ENCODE data around the gene HEXIM1. TPM values are rescaled to one million over a fixed set of nuclear protein-coding genes. Genes with fewer than 3 reads are reported as not detected.
A peak's percentile ranks its signal among the peaks of the same experiment; 100 is the strongest.
"Not testable (repeated sequence)": the region's sequence is repeated elsewhere in the genome, so short reads cannot be mapped to it uniquely, and the experiment has no call there.

HEXIM1 gene
- total RNA-seq, 2 experiments from 2014 or later, result 24.9 to 25.4 TPM

DNA sequence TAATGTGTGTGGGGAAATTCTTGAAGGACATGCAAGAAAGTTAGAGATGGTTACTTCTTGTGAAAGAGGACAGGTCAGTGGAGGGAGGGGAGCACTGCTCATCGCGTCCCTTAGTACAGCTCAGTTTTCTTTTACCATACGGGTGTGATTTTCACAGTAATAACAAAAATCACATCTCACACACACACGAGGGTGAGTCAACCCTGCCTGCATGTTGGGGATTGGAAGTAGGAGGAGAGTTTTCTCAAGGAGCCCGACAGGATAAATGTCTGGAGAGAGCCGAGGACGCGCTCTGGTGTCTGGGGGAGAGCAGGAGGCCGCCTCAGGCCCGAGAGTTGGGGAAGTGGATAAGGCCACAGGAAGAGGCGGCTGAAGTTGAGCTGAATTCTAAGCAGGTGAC is 32.4 kb upstream of the HEXIM1 start:
- CTCF ChIA-PET, result interaction anchor here (1.8 to 1.9 kb wide), 2 partner anchors 16 to 19 kb away, joined by 7 to 9 read pairs; partner anchors contain the start of gene ACBD4
- no peak overlapping the region for H3K27ac Mint-ChIP-seq
- POLR2A ChIA-PET, result no interaction called here
- no peak overlapping the region for H3K4me3 Mint-ChIP-seq
- intact Hi-C loops (cut with micrococcal nuclease), result no loop called here
- H3K4me1 Mint-ChIP-seq (ENCODE audit: low read depth), result no peaks in the 10 kb centered on the region
- no peak for DNase-seq
- H3K9me3 Mint-ChIP-seq, result no peaks in the 10 kb centered on the region
- no peaks in the 10 kb centered on the region for H3K27me3 Mint-ChIP-seq
- H3K36me3 Mint-ChIP-seq, result no peaks in the 10 kb centered on the region

DNA sequence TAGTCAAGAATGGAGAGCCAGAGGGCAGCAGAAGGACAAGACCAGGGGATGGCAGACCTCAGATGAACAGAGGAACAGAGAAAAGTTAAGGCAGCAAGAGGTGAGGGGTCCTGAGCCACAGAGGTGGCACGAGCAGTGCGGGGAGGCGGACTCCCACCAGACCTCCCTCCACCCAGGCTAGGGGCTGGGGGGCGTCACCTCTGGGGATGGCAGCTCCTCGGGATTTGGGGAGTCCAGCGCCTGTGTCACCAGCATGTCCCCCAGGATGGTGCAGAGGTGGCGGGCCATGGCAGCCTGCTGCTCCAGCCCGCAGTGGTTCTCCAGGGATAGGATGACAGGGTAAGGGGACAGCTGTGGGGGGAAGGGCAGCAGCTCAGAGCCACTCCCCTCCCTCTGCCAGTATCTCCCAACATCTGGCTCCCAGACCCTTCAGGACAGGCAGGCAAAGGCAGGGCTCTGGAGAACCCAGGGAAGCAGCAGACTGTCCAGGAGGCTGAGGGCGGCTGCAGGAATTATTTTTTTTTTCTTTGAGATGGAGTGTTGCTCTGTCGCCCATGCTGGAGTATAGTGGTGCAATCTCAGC is 31.8 kb upstream of the HEXIM1 start:
- intact Hi-C loops (cut with micrococcal nuclease), result no loop called here
- Mint-ChIP-seq H3K27me3 (no peaks in the 10 kb centered on the region), H3K4me1 (ENCODE audit: low read depth) (no peaks in the 10 kb centered on the region), H3K9me3 (no peaks in the 10 kb centered on the region), H3K4me3 (no peak overlapping the region), H3K27ac (no peak overlapping the region), H3K36me3 (no peaks in the 10 kb centered on the region)
- DNase-seq, result no peak
- CTCF ChIA-PET, result interaction anchor here (1.0 to 1.9 kb wide), 3 partner anchors 17 to 19 kb away, joined by 3 to 9 read pairs (median 7); partner anchors contain the start of gene ACBD4
- POLR2A ChIA-PET, result no interaction called here

DNA sequence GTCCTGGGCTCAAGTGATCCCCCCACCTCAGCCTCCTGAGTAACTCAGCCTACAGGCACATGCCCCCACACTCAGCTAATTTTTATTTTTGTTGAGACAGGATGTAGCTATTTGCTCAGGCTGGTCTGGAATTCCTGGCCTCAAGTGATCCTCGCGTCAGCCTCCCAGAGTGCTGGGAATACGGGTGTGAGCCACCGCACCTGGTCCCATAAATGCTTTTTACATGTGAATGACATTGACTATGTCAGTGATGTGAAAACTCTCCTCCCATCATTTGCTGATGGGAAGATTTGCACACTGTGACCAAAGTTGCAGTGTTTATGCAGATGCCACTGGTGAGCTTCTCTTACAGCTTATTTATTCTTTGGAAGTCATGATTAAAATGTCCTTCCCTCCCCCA is 30.9 kb upstream of the HEXIM1 start:
- ChIA-PET POLR2A (no interaction called here), CTCF (interaction anchor here (1.0 to 1.8 kb wide), 3 partner anchors 14 to 252 kb away, joined by 3 to 4 read pairs (median 3); no protein-coding TSS in a partner anchor)
- Mint-ChIP-seq H3K36me3 (no peaks in the 10 kb centered on the region), H3K9me3 (no peaks in the 10 kb centered on the region), H3K4me1 (ENCODE audit: low read depth) (no peaks in the 10 kb centered on the region), H3K27me3 (peaks cover 1% of the 10 kb centered on the region), H3K27ac (no peak overlapping the region), H3K4me3 (no peak overlapping the region)
- DNase-seq, result no peak
- intact Hi-C loops (cut with micrococcal nuclease), result no loop called here

DNA sequence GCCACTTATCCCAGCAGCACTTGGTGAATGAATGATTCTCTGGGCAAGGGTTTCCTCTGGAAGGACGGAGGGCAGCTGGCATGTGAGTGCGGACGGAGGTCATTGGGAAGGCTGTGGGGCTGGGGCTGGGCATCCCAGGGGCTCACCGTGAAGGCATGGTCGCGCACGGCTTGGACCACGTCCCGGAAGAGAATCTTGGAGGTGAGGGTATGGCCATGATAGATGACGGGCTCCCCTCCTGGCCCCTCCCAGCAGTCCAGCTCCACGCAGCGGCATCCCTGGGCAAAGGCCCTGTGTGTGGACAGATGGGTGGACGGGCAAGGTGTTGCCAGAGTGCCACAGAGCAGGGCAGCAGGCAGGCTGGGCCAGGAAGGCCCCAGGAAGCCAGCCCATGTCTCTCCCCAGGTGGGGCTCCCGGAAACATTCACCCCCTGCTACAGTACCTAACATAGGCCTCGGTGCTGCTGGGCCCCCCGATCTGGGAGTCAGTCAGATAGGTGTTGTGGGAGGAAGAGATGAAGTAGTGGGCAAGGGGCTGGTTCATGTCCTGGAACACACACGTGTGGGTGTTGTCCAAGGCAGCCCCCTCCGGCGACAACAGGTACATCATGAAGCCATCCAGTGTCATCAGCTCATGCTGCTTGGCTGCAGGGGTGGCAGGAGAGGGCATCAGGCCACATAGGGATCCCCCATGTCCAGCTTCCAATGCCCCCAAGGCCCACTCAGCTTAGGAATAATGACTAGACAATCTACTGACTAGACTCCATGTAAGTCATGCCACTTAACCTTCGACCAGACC is 30.2 kb upstream of the HEXIM1 start:
- peaks cover 1% of the 10 kb centered on the region for H3K27me3 Mint-ChIP-seq
- H3K9me3 Mint-ChIP-seq, result no peaks in the 10 kb centered on the region
- no peak overlapping the region for H3K27ac Mint-ChIP-seq
- intact Hi-C loops (cut with micrococcal nuclease), result no loop called here
- no peaks in the 10 kb centered on the region for H3K4me1 Mint-ChIP-seq (ENCODE audit: low read depth)
- CTCF ChIA-PET, result interaction anchor here (0.9 to 4.0 kb wide), 6 partner anchors 13 to 253 kb away, joined by 3 to 14 read pairs (median 4); partner anchors contain the start of gene ACBD4
- no peak overlapping the region for H3K4me3 Mint-ChIP-seq
- DNase-seq, result no peak
- H3K36me3 Mint-ChIP-seq, result no peaks in the 10 kb centered on the region
- POLR2A ChIA-PET, result no interaction called here

DNA sequence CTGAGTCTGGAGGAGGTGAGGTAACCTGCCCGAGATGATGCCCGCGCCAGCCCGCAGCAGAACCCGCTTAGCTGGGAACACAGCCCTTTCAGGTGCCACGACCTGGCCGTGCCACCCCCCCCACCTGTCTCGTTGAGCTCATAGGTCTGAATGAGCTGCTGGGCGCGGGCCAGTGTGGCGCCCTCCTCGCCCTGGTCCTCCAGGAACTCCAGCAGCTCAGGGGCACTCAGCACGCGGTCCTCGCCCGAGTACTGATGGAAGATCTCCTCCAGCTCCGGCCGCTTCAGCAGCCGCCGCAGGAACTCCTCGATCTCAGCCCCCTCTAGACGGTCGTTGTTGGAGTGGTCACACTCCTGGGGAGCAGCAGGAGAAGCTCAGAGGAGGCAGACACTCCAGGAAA is 29.6 kb upstream of the HEXIM1 start:
- H3K4me3 Mint-ChIP-seq, result no peak overlapping the region
- H3K4me1 Mint-ChIP-seq (ENCODE audit: low read depth), result no peaks in the 10 kb centered on the region
- no peak for DNase-seq
- peaks cover 1% of the 10 kb centered on the region for H3K27me3 Mint-ChIP-seq
- H3K9me3 Mint-ChIP-seq, result no peaks in the 10 kb centered on the region
- H3K36me3 Mint-ChIP-seq, result no peaks in the 10 kb centered on the region
- intact Hi-C loops (cut with micrococcal nuclease), result no loop called here
- no peak overlapping the region for H3K27ac Mint-ChIP-seq
- ChIA-PET POLR2A (no interaction called here), CTCF (interaction anchor here (0.9 to 4.0 kb wide), 5 partner anchors 13 to 254 kb away, joined by 3 to 14 read pairs (median 4); partner anchors contain the start of gene ACBD4)

DNA sequence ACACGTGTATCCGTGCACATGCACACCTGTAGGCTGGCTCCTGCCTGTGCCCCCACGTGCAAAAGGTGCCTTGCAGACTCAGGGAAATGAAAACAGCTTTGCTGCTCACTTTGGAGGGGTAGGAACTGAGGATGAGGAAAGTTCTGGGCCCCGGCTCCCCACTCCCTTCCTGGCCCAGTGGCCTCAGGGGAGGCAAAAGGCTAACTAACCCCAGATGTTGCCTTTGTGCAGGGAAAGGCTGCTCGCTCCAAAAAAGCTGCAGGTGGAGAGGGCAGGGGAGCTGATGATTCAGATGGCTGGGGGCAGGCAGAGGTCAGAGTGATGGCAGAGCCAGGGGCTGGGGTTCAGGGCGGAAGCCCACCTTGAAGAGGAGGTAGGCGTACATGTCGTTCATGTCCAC is 28.3 kb upstream of the HEXIM1 start:
- ChIA-PET CTCF (interaction anchor here (4.0 kb wide), 1 partner anchor 15 kb away, joined by 14 read pairs; the partner anchor contains the start of gene ACBD4), POLR2A (no interaction called here)
- Mint-ChIP-seq H3K36me3 (no peaks in the 10 kb centered on the region), H3K27ac (no peak overlapping the region), H3K9me3 (no peaks in the 10 kb centered on the region), H3K4me1 (ENCODE audit: low read depth) (no peaks in the 10 kb centered on the region), H3K4me3 (no peak overlapping the region), H3K27me3 (peaks cover 1% of the 10 kb centered on the region)
- DNase-seq, result no peak
- intact Hi-C loops (cut with micrococcal nuclease), result no loop called here

DNA sequence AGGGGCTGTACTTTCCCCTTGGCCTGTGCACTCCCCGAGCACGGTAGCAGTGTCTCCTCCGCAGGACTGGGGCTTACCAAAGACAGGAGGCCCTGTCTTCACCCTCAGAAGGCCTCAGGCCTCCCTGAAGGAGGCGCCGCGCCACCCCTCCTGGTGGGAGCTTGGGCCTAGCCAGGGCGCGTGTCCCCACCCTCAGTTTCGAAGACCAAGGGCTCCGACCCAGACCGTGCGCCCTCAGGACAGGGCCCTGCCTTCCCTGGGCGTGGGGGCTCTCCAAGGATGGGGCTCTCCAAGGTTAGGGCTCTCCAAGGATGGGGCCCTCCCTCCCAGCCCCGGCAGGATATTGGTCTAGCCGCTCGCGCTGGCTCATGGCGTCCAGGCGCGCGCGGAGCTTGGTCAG is 27.7 kb upstream of the HEXIM1 start:
- DNase-seq, result no peak
- H3K27me3 Mint-ChIP-seq, result peaks cover 1% of the 10 kb centered on the region
- ChIA-PET POLR2A (no interaction called here), CTCF (interaction anchor here (4.0 kb wide), 1 partner anchor 15 kb away, joined by 14 read pairs; the partner anchor contains the start of gene ACBD4)
- no peaks in the 10 kb centered on the region for H3K9me3 Mint-ChIP-seq
- H3K36me3 Mint-ChIP-seq, result no peaks in the 10 kb centered on the region
- H3K4me3 Mint-ChIP-seq, result no peak overlapping the region
- H3K27ac Mint-ChIP-seq, result no peak overlapping the region
- no peaks in the 10 kb centered on the region for H3K4me1 Mint-ChIP-seq (ENCODE audit: low read depth)
- intact Hi-C loops (cut with micrococcal nuclease), result no loop called here

DNA sequence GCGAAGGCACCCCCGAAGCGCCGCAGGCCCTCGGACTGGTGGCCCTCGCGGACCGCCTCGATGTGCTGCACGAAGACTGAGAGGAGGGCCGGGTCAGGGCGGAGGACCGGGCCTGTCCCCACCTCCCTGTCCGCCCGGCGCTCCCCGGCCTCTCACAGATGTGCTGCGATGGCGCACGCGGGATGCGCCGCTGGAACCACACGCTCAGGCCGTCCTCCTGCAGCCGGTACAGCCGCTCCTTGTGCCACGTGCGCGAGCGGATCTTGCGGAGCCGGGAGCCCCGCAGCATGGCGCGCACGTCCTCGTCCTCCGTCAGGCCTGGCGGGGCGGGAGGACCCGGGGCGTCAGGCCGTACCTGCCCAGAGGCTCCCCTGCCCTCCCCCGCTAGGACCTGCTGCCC is 27.2 kb upstream of the HEXIM1 start:
- DNase-seq, result no peak
- ChIA-PET POLR2A (no interaction called here), CTCF (interaction anchor here (4.0 kb wide), 1 partner anchor 14 kb away, joined by 14 read pairs; the partner anchor contains the start of gene ACBD4)
- no peaks in the 10 kb centered on the region for H3K4me1 Mint-ChIP-seq (ENCODE audit: low read depth)
- no peak overlapping the region for H3K27ac Mint-ChIP-seq
- no peak overlapping the region for H3K4me3 Mint-ChIP-seq
- peaks cover 1% of the 10 kb centered on the region for H3K27me3 Mint-ChIP-seq
- intact Hi-C loops (cut with micrococcal nuclease), result no loop called here
- no peaks in the 10 kb centered on the region for H3K36me3 Mint-ChIP-seq
- no peaks in the 10 kb centered on the region for H3K9me3 Mint-ChIP-seq

DNA sequence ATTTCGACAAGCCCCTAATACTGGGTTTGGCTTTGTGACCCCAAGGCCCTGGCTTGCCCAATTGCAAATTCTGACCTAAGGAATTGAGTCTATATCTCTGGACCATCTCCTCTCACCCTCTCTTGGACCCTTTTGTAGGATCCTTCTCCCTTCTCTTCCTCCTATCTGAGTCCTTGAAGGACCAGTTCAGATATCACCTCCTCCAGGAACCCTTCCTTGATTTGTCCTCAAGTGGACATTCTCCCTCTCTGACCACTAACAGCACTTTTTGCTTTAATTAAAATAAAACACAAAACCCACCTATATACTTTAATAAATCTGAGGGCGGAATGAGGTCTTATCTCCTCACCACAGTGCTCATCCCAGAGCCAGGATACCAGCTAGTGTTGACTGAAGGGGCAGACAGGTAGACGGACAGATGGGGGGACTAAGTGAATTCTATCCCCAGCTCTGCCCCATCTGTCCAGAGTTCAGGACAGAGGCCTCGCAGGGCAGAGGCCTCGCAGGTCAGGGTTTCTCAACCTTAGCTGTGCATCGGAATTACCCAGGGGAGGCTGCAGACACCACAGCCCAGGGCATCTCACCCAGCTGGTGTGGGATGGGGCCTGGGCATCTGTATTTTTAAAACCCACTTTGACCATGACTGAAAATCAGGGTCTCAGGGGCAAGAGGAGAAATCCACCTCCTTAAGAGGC is 25.1 kb upstream of the HEXIM1 start:
- intact Hi-C loops (cut with micrococcal nuclease), result no loop called here
- POLR2A ChIA-PET, result no interaction called here
- Mint-ChIP-seq H3K9me3 (no peaks in the 10 kb centered on the region), H3K36me3 (no peaks in the 10 kb centered on the region), H3K27me3 (peaks cover 1% of the 10 kb centered on the region), H3K4me1 (ENCODE audit: low read depth) (no peaks in the 10 kb centered on the region), H3K27ac (no peak overlapping the region), H3K4me3 (no peak overlapping the region)
- CTCF ChIA-PET, result interaction anchor here (1.5 kb wide), 1 partner anchor 12 kb away, joined by 11 read pairs; the partner anchor contains the start of gene ACBD4
- no peak for DNase-seq

DNA sequence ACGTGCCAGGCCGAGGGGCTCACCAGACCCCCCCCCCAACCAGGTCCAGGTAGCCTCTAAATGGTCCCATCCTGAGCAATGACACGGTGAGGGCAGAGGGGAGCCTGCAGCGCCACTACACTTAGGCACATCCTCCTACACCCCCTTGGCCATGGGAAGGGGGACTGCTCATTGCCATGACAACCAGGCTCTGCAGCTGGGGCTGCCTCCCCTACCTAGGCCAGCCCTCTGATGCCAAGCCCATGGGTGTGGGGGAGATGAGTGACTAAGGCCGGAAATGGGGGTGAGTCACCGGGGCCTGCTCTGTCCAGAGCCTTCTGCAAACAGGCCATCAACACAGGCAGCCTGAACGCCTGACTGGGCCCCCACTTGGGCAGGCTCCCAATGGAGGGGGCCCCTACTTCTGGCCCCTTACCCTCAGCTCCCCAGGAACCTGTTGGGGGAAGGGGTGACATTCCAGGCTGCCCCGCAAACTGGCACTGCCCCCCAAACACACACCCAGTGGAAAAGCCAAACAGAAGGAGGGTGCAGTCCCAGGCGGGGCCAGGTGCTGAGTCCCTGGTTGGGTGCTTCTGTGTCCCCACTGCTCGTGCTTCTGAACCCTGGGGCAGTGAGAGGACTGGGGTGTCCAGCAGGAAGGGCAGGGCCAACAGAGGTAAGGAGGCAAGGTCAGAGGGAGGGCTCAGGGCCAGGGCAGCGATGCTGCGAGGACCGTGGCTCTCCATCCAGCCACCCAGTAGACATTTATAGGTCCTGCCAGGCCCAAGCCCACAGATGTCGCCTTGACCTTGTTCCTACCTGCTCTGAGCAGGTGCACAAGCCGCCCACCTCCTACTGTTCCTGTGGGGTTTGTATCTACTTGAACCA is 24.1 kb upstream of the HEXIM1 start:
- ChIA-PET POLR2A (no interaction called here), CTCF (interaction anchor here (1.5 to 2.0 kb wide), 3 partner anchors 11 to 25 kb away, joined by 6 to 11 read pairs (median 10); partner anchors contain the start of gene ACBD4)
- Mint-ChIP-seq H3K36me3 (no peaks in the 10 kb centered on the region), H3K4me3 (no peak overlapping the region), H3K9me3 (no peaks in the 10 kb centered on the region), H3K4me1 (ENCODE audit: low read depth) (no peaks in the 10 kb centered on the region), H3K27ac (no peak overlapping the region), H3K27me3 (peaks cover 1% of the 10 kb centered on the region)
- intact Hi-C loops (cut with micrococcal nuclease), result no loop called here
- peak; percentile 62 for DNase-seq

DNA sequence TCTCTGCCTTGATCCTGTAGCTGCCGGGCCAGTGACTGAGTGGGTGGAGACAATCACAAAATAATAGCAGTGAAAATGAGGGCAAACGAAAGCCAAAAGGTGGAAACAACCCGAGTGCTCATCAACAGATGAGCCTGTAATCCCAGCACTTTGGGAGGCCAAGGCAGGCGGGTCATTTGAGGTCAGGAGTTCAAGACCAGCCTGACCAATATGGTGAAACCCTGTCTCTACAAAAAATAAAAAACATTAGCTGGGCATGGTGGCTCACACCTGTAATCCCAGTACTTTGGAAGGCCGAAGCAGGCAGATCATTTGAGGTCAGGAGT is 23.5 kb upstream of the HEXIM1 start:
- H3K27me3 Mint-ChIP-seq; H3K4me3 Mint-ChIP-seq; H3K4me1 Mint-ChIP-seq (ENCODE audit: low read depth); H3K36me3 Mint-ChIP-seq; intact Hi-C loops (cut with micrococcal nuclease); H3K9me3 Mint-ChIP-seq; H3K27ac Mint-ChIP-seq; POLR2A ChIA-PET; DNase-seq: not testable (repeated sequence)
- CTCF ChIA-PET, result interaction anchor here (1.9 to 2.0 kb wide), 2 partner anchors 11 to 25 kb away, joined by 6 to 10 read pairs; partner anchors contain the start of gene ACBD4
